Thyroid gland (tissue), 4 donors: ENCODE results near the gene FBXL17. TPM values are rescaled to one million over a fixed set of nuclear protein-coding genes. Genes with fewer than 3 reads are reported as not detected.

Source experiments
- DNase-seq, 2 donors: peaks; one replicate each; pipeline ENCODE4 v3.0.0-alpha.2; 2019
- H3K27ac ChIP-seq, 3 donors: fragments of 200-600 bp; sonication (generic); 1 replicate in 2 of 3; 2 replicates in 1 of 3; pipeline ENCODE4 v1.5.1; 2016 to 2019; ENCODE audit warnings: mild to moderate bottlenecking in 1 of 3, moderate library complexity in 1 of 3
- H3K27me3 ChIP-seq: fragments of 200-600 bp; sonication (generic); one replicate; pipeline ENCODE4 v1.5.1; 2019
- H3K36me3 ChIP-seq, 2 donors: fragments of 200-600 bp; sonication (generic); one replicate each; pipeline ENCODE4 v1.5.1; 2016 to 2019
- H3K4me1 ChIP-seq, 2 donors: fragments of 200-600 bp; sonication (generic); one replicate each; pipeline ENCODE4 v1.5.1; 2017 to 2019
- H3K4me3 ChIP-seq, 3 donors: fragments of 200-600 bp; sonication (generic); replicated peaks in 1 of 3; 1 replicate in 2 of 3; 2 replicates in 1 of 3; pipeline ENCODE4 v1.5.1; 2016; ENCODE audit warnings: mild to moderate bottlenecking in 1 of 3
- H3K9me3 ChIP-seq: fragments of 200-600 bp; sonication (generic); one replicate; pipeline ENCODE4 v1.5.1; 2017
- CTCF ChIP-seq, 6 experiments: fragments of 200-600 bp in 3 of 6; fragments of 450-650 bp in 3 of 6; sonication (generic) in 3 of 6; IDR thresholded peaks; one replicate each; pipeline ENCODE4 v1.5.1; 2016 to 2019; ENCODE audit warnings: antibody characterized with exemption in 6 of 6, mild to moderate bottlenecking in 2 of 6, inconsistent platforms in 1 of 6, moderate library complexity in 1 of 6
- POLR2A ChIP-seq, 2 donors: fragments of 450-650 bp; IDR thresholded peaks; one replicate each; pipeline ENCODE4 v1.6.1; 2017; ENCODE audit warnings: antibody characterized with exemption in 2 of 2, mild to moderate bottlenecking in 2 of 2, moderate library complexity in 1 of 2
- WGBS, 2 donors: methylation state at CpG; one replicate each; pipeline ENCODE4 v1.1.5; 2017; 5-methylcytosine and 5-hydroxymethylcytosine counted together
- intact Hi-C: fragments of 100-400 bp; cut with DNase I; formaldehyde crosslinking; loops from one replicate; pipeline ENCODE4 v1.15.1; 2023
- total RNA-seq, 4 donors: library from RNA; depleted of rRNA; stranded (reverse); fragments of >200 nt; gene quantifications; one replicate each; pipeline ENCODE4 v1.2.3, GENCODE V29; 2016

FBXL17 gene
- total RNA-seq, 4 donors from 2014 or later = 37.6 to 77.7 (median 55.6) TPM

DNA sequence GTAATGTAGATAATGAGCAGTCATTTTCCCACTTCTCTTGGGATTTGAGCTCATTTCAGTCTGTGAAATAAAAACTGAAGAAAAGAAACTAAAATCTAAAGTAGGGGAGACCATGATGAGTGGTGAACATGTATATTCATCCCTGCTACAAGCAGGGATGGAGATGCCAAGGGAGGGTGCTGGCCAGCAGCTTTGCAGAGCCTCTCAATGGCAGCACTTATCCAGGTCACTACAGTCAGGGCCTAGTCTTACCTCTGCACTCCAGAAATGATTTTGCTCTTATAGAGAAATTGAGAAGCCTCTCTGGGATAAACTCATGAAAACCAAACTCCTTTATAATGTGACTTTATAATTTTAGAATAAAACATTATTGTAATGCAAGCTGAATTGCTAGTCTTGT lies 317.6 kb downstream of the FBXL17 start:
- Histone ChIP-seq H3K4me3 (no peak overlapping the region), H3K27ac (no peak overlapping the region), H3K27me3 (no peaks in the 10 kb centered on the region), H3K36me3 (no peaks in the 10 kb centered on the region), H3K9me3 (no peaks in the 10 kb centered on the region), H3K4me1 (no peaks in the 10 kb centered on the region)
- no peak for DNase-seq
- intact Hi-C loops = no loop called here
- TF ChIP-seq POLR2A (IDR thresholded peaks at IDR 0.05) (no peak), CTCF (IDR thresholded peaks at IDR 0.05) (no peak)

- no peaks in the 10 kb centered on the region for H3K36me3 ChIP-seq
- no peaks in the 10 kb centered on the region for H3K27me3 ChIP-seq
- no peaks in the 10 kb centered on the region for H3K4me1 ChIP-seq
- TF ChIP-seq POLR2A (IDR thresholded peaks at IDR 0.05) (no peak), CTCF (IDR thresholded peaks at IDR 0.05) (no peak)
- WGBS, 2 donors = 79 to 80% methylated on average over 6 of the region's 6 CpGs
- no peaks in the 10 kb centered on the region for H3K9me3 ChIP-seq
- H3K4me3 ChIP-seq = no peak overlapping the region
- DNase-seq = no peak
- H3K27ac ChIP-seq = no peak overlapping the region
- intact Hi-C loops = no loop called here
Measured at GRCh38 chr5:108061941-108062340, 320.0 kb downstream of the FBXL17 start.

DNA sequence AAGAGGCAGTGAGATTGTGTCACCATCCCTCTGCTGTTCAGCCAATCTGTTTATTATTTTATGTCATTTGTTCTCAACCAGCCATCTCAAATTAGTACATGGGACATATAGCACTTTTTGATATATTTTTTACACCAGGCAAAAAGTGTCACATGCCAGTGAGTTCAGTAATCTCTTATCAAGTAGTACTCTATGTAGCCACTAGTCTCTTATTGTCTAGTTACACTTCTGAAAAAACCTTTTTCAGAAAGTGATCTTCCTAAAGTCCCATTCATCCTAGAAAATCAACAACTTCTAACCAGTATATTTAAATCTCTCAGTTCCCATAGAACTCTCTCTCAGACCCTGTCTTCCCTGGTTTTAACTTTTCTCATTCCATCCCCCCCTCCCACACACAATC lies 321.6 kb downstream of the FBXL17 start:
- intact Hi-C loops = no loop called here

DNA sequence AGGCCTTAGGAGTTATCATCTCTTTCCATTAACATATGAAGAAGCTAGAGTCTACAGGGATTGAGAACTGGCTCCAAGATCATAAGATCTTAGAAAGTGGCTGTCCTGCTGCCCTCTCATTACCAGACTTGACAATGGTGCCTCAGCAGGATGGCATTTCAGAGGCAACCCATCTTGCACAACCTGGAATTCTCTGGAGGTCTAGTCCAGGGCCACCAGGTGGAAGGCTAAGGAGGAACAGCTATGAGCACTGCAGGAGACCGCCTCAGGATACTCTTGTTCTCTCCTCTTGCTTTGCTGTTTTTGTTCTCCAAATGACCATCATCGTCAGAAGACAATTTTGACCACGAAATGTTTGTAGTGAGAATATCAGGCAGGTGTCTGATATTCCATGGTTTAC lies 322.6 kb downstream of the FBXL17 start:
- Histone ChIP-seq H3K4me3 (no peak overlapping the region), H3K27me3 (no peaks in the 10 kb centered on the region), H3K27ac (no peak overlapping the region), H3K9me3 (no peaks in the 10 kb centered on the region), H3K36me3 (no peaks in the 10 kb centered on the region), H3K4me1 (no peaks in the 10 kb centered on the region)
- no peak for TF ChIP-seq CTCF (IDR thresholded peaks at IDR 0.05)
- TF ChIP-seq POLR2A (IDR thresholded peaks at IDR 0.05) = no peak
- DNase-seq = no peak
- intact Hi-C loops = no loop called here
- WGBS, 2 donors = 96 to 100% methylated on average over 3 of the region's 3 CpGs

More for the DNA sequence above, 321.6 kb downstream of the FBXL17 start:
- no peak overlapping the region for H3K4me3 ChIP-seq
- H3K36me3 ChIP-seq = no peaks in the 10 kb centered on the region
- TF ChIP-seq CTCF (IDR thresholded peaks at IDR 0.05) (no peak), POLR2A (IDR thresholded peaks at IDR 0.05) (no peak)
- DNase-seq = no peak
- no peaks in the 10 kb centered on the region for H3K27me3 ChIP-seq
- no peaks in the 10 kb centered on the region for H3K9me3 ChIP-seq
- no peaks in the 10 kb centered on the region for H3K4me1 ChIP-seq
- no peak overlapping the region for H3K27ac ChIP-seq

GRCh38 chr5:108054349-108054748 lies 327.5 kb downstream of the FBXL17 start:
- no peak overlapping the region for H3K4me3 ChIP-seq
- H3K36me3 ChIP-seq = no peaks in the 10 kb centered on the region
- TF ChIP-seq CTCF (IDR thresholded peaks at IDR 0.05) (no peak), POLR2A (IDR thresholded peaks at IDR 0.05) (no peak)
- H3K27ac ChIP-seq = no peak overlapping the region
- H3K9me3 ChIP-seq = no peaks in the 10 kb centered on the region
- no peak for DNase-seq
- H3K27me3 ChIP-seq = no peaks in the 10 kb centered on the region
- H3K4me1 ChIP-seq = no peaks in the 10 kb centered on the region
- intact Hi-C loops = no loop called here
